DOHH2 (cell line): ENCODE results near the gene KCNH1.

Experiments
- H3F3A ChIP-seq: fragments of 200-600 bp; sonication (generic), shearing (Covaris generic); 2 replicates; pipeline ENCODE4 v1.6.0; 2016; ENCODE audit warnings: antibody characterized with exemption, mild to moderate bottlenecking; ENCODE audit not compliant: control insufficient read depth, insufficient read depth
- H3K27ac ChIP-seq: fragments of 200-600 bp; sonication (generic); 2 replicates; pipeline ENCODE4 v1.5.1; 2014; ENCODE audit warnings: low read depth, mild to moderate bottlenecking, low read length, moderate library complexity
- H3K27me3 ChIP-seq: fragments of 200-600 bp; sonication (generic); 2 replicates; pipeline ENCODE4 v1.6.1; 2014; ENCODE audit warnings: mild to moderate bottlenecking, low read length, mixed read lengths; ENCODE audit not compliant: control insufficient read depth
- H3K36me3 ChIP-seq: fragments of 200-600 bp; sonication (generic); 2 replicates; pipeline ENCODE4 v1.6.1; 2014; ENCODE audit warnings: mild to moderate bottlenecking, low read length, moderate library complexity, mixed read lengths; ENCODE audit not compliant: control insufficient read depth
- H3K4me1 ChIP-seq: fragments of 200-600 bp; sonication (generic); 2 replicates; pipeline ENCODE4 v1.6.1; 2014; ENCODE audit warnings: mild to moderate bottlenecking, low read length, mixed read lengths; ENCODE audit not compliant: control insufficient read depth
- H3K4me2 ChIP-seq: fragments of 200-600 bp; sonication (generic); 2 replicates; pipeline ENCODE4 v1.6.0; 2014; ENCODE audit warnings: mild to moderate bottlenecking, low read length, moderate library complexity
- H3K4me3 ChIP-seq: fragments of 200-600 bp; sonication (generic); 2 replicates; pipeline ENCODE4 v1.5.1; 2014; ENCODE audit warnings: mild to moderate bottlenecking, low read length, mixed read lengths
- H3K79me2 ChIP-seq: fragments of 200-600 bp; sonication (generic); 2 replicates; pipeline ENCODE4 v1.6.1; 2014; ENCODE audit warnings: mild to moderate bottlenecking, low read length, mixed read lengths; ENCODE audit not compliant: control insufficient read depth
- H3K9me2 ChIP-seq: fragments of 200-600 bp; sonication (generic); replicated peaks from 2 replicates; pipeline ENCODE4 v1.6.1; 2014; ENCODE audit warnings: mild to moderate bottlenecking, low read length, mixed read lengths; ENCODE audit not compliant: control insufficient read depth
- H3K9me3 ChIP-seq: fragments of 200-600 bp; sonication (generic); 2 replicates; pipeline ENCODE4 v1.6.1; 2014; ENCODE audit warnings: antibody characterized with exemption, low read length, mixed read lengths; ENCODE audit not compliant: control insufficient read depth, insufficient read depth
- H4K20me1 ChIP-seq: fragments of 200-600 bp; sonication (generic); 2 replicates; pipeline ENCODE4 v1.6.0; 2014; ENCODE audit warnings: low read depth, mild to moderate bottlenecking, antibody characterized with exemption, low read length, moderate library complexity; ENCODE audit not compliant: control insufficient read depth, insufficient read depth
- EZH2phosphoT487 ChIP-seq: fragments of 200-600 bp; sonication (generic); IDR thresholded peaks from 2 replicates; pipeline ENCODE4 v1.6.1; 2017; ENCODE audit warnings: borderline replicate concordance, mild to moderate bottlenecking, antibody characterized with exemption, low read length, moderate library complexity, mixed read lengths
- TF ChIP-seq, protein P1 (sequence below): fragments of 200-600 bp; sonication (generic); IDR thresholded peaks from one replicate; pipeline ENCODE4 v1.5.1; 2014; ENCODE audit warnings: antibody characterized with exemption, mild to moderate bottlenecking, low read depth, low read length; ENCODE audit not compliant: poor library complexity, severe bottlenecking

Gene KCNH1

DNA sequence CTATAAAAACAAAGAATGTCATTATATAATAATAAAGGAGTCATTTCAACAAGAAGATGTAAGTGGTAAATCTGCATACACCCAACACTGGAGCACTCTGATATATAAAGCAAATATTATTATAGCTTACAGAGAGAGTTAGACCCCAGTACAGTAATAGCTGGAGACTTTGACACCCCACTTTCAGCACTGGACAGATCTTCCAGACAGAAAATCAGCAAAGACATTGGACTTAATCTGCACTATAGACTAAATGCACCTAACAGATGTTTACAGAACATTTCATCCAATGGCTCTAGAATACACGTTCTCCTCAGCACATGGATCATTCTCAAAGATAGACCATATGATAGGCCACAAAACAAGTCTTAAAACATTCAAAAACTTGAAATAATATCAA is 20.0 kb upstream of the KCNH1 start:
- Histone ChIP-seq H3K4me1 (no peaks in the 10 kb centered on the region), H3K79me2 (no peaks in the 10 kb centered on the region), H3K27ac (no peak overlapping the region), H3K36me3 (no peaks in the 10 kb centered on the region), H3F3A (no peaks in the 10 kb centered on the region), H3K27me3 (no peaks in the 10 kb centered on the region), H3K4me2 (no peak overlapping the region), H3K9me3 (peaks cover 2% of the 10 kb centered on the region; the same call in 1 of the 2 replicates), H4K20me1 (no peaks in the 10 kb centered on the region), H3K9me2 (no peaks in the 10 kb centered on the region), H3K4me3 (no peak overlapping the region)
- TF ChIP-seq, protein P1, sequence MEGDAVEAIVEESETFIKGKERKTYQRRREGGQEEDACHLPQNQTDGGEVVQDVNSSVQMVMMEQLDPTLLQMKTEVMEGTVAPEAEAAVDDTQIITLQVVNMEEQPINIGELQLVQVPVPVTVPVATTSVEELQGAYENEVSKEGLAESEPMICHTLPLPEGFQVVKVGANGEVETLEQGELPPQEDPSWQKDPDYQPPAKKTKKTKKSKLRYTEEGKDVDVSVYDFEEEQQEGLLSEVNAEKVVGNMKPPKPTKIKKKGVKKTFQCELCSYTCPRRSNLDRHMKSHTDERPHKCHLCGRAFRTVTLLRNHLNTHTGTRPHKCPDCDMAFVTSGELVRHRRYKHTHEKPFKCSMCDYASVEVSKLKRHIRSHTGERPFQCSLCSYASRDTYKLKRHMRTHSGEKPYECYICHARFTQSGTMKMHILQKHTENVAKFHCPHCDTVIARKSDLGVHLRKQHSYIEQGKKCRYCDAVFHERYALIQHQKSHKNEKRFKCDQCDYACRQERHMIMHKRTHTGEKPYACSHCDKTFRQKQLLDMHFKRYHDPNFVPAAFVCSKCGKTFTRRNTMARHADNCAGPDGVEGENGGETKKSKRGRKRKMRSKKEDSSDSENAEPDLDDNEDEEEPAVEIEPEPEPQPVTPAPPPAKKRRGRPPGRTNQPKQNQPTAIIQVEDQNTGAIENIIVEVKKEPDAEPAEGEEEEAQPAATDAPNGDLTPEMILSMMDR: no peak
- TF ChIP-seq EZH2phosphoT487: no peak

DNA sequence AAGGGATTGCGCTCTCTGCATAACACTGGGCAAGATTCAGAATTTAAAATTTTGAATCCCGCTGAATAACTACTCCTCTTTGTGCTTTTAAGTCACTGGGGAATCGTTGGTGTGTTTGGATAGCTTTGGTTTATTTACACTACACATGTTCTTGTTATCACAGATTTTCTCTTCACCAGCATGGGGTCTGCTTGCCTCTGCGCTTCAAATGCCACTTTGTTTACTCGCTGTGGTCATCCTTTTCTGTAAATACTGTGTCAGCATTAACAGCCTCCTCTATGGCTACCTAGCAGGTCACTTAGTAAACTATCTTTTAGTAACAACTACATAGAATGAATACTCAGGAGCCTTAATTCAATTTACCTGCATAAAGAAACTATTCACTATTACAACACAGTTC is 14.4 kb upstream of the KCNH1 start:
- H3K9me3 ChIP-seq: no peaks in the 10 kb centered on the region
- no peaks in the 10 kb centered on the region for H4K20me1 ChIP-seq
- no peak for TF ChIP-seq EZH2phosphoT487
- TF ChIP-seq, protein P1: no peak
- H3K27ac ChIP-seq: no peak overlapping the region
- H3K27me3 ChIP-seq: no peaks in the 10 kb centered on the region
- H3K9me2 ChIP-seq: no peaks in the 10 kb centered on the region
- no peaks in the 10 kb centered on the region for H3K4me1 ChIP-seq
- H3K4me2 ChIP-seq: no peak overlapping the region
- no peaks in the 10 kb centered on the region for H3K36me3 ChIP-seq
- H3F3A ChIP-seq: no peaks in the 10 kb centered on the region
- H3K79me2 ChIP-seq: no peaks in the 10 kb centered on the region
- no peak overlapping the region for H3K4me3 ChIP-seq

DNA sequence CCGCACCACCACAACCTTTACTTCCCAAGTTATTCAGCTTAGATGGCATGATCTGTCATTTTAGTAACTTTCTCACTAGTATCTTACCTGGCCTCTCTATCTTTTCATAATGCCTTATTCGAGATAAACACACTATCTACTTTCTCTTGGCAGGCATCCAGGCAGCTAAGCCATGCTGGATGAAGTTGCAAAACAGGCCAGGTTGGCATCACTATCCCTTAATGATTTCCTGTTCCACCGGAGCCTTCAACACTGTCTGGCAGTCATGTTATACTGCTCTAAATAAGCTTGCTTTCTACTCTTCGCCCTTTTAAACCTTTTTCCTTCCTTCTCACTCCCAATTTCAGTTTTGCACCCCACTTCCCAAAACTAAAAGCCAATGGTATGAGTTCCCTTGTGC is 12.0 kb upstream of the KCNH1 start:
- H4K20me1 ChIP-seq: no peaks in the 10 kb centered on the region

More for the DNA sequence above, 12.0 kb upstream of the KCNH1 start:
- Histone ChIP-seq H3K9me2 (no peaks in the 10 kb centered on the region), H3K27ac (no peak overlapping the region), H3K79me2 (no peaks in the 10 kb centered on the region), H3K4me2 (no peak overlapping the region), H3K36me3 (no peaks in the 10 kb centered on the region), H3F3A (no peaks in the 10 kb centered on the region), H3K27me3 (no peaks in the 10 kb centered on the region), H3K4me3 (no peak overlapping the region), H3K9me3 (no peaks in the 10 kb centered on the region), H3K4me1 (no peaks in the 10 kb centered on the region)
- TF ChIP-seq EZH2phosphoT487: no peak
- TF ChIP-seq, protein P1: no peak
